ENCODE measurements around the gene GRIN2A.

GRIN2A gene

DNA sequence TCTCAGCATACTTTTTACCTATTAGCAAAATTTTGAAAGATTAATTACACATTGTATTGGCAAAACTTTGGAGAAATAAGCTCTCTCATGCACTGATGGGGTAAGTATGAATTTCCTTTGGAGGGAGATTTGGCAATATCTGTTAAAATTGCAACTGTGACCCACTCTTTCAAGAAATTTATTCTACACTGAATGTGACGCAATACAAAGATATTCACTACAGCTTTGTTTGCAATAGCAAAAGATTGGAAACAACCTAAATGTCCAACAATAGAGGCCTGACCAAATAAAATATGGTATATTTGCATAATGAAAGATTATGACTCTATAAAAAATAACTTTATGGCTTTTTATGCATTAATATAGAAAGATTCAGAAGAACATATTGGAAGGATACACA is 363.5 kb downstream of the GRIN2A start:
- H3K4me3 ChIP-seq (ENCODE audit: low read length), result no peak overlapping the region

DNA sequence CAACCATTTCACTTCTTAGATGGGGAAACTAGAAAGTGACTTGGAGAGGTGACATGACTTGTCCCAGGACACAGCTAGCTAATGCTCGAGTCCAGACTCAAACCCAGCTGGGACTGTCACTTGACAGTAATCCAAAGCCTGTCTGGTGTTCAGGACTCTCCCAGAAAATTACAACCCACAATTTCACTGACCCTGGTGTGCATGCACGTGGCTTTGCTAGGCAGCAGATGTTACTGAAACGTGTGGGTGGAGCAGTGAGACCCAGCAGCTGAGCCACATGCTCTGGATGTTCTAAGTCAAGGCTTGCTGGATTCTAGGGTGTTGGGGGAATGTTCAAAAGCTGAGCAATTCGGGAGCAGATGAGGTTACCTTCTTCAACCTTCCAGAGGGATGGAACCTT is 364.6 kb downstream of the GRIN2A start:
- DNase-seq (ENCODE audit: low read depth, low spot score), result no peak
- H3K4me3 ChIP-seq (ENCODE audit: low read length), result no peak overlapping the region

More for the DNA sequence above, 363.5 kb downstream of the GRIN2A start:
- no peak for DNase-seq (ENCODE audit: low read depth, low spot score)

DNA sequence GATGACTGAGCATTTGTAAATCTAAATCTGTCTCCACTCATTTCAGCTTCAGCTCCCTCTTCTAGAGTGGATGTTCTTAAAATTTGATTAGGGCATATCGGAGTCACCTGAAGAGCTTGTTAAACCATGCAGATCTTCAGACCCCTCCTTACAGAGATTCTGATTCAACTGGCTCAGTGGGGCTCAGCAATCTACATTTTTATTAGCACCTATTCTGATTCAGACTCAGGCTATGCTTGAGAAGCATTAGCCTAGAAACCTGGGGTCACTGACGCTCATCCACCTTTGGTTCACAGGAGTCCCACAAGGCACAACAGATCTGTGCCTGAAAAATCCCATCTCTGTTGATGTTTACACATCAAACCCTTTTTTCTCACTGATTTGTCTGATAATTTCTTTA is 365.6 kb downstream of the GRIN2A start:
- no peak for DNase-seq (ENCODE audit: low read depth, low spot score)
- H3K4me3 ChIP-seq (ENCODE audit: low read length), result no peak overlapping the region

DNA sequence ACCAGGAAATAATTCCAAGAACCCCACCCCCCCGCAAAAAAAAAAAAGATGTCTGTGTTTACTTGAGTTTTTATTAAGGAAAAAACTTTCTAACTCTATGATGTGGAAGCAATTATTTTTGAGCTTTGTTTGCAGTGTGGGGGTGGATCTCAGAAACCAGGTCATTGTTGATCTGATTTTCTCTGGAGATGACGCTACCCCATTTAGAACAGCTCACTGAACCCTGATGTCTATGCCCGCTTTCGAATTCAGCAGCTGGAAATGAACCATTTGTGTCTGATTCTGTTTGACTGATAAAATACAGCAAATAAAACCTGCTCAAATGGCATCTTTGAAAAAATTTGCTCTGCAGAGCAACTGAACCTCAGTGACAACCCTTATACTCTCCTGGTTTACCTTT is 368.6 kb downstream of the GRIN2A start:
- H3K4me3 ChIP-seq (ENCODE audit: low read length), result no peak overlapping the region
- DNase-seq (ENCODE audit: low read depth, low spot score), result no peak

DNA sequence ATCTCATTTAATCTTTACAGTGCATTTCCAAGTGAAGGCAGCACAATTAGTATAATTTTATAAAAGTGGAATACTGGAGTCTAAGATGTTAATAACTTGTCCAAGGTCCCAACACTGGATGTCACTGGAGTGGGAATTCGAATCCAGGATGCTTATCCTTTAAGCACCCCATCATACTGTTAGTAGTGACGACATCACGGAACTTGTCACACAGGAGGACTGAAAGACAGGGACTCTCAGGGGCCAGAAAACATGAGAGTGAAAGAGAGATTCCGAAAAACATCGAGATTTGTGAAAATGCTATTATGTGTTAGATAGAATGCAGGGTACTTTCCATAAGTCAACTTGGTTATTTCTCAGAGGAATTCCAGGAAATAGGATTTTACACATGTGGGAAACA is 374.0 kb downstream of the GRIN2A start:
- DNase-seq (ENCODE audit: low read depth, low spot score), result no peak
- no peak overlapping the region for H3K4me3 ChIP-seq (ENCODE audit: low read length)

DNA sequence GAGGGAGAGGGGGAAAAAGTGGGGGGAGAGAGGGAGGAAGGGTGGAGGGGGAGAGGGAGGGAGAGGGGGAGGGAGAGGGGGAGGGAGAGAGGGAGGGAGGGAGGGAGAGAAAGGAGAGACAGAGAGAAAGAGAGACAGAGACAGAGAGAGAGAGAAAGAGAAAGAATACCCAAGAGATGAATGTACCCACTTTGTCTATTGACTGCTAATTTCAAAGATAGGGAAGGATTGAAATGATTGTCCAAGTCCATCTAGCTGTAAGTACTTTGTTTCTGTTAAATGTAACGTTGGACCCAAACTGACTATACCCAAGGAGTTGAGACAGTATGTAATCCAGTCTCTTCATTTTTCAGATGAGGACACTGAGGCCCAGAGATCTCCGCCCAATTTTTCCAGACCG is 374.9 kb downstream of the GRIN2A start:
- no peak overlapping the region for H3K4me3 ChIP-seq (ENCODE audit: low read length)
- no peak for DNase-seq (ENCODE audit: low read depth, low spot score)

DNA sequence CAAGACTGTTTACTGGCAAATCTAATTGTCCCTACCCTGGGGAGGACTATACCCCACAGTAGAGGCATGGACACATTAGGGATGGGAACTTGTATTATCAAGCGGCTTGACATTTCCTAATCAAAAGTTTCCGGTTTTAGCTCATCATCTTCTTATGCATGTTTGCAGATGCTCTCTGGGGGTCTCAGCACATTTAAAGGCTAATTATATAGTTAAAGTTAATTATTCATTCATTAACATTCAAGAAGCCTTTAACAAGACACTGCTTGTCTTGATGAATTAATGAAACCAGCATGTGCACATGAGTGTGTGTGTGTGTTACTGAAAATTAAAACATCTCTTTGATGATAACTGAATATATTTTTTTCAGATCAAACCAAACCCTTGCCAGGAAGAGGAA is 377.1 kb downstream of the GRIN2A start:
- no peak for DNase-seq (ENCODE audit: low read depth, low spot score)

DNA sequence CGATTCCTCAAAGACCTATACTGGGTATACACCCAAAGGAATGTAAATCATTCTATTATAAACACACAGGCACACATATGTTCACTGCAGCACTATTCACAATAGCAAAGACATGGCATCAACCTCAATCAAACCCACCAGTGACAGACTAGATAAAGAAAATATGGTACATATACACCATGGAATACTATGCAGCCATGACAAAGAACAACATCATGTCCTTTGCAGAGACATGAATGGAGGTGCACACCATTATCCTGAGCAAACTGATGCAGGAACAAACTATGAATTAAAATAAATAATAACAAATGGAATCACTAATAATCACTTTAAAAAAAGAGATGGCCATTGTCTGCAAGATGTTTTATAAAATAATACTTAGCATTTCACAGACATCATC is 380.1 kb downstream of the GRIN2A start:
- DNase-seq (ENCODE audit: low read depth, low spot score), result no peak
- no peak overlapping the region for H3K4me3 ChIP-seq (ENCODE audit: low read length)

More for the DNA sequence above, 377.1 kb downstream of the GRIN2A start:
- no peak overlapping the region for H3K4me3 ChIP-seq (ENCODE audit: low read length)

DNA sequence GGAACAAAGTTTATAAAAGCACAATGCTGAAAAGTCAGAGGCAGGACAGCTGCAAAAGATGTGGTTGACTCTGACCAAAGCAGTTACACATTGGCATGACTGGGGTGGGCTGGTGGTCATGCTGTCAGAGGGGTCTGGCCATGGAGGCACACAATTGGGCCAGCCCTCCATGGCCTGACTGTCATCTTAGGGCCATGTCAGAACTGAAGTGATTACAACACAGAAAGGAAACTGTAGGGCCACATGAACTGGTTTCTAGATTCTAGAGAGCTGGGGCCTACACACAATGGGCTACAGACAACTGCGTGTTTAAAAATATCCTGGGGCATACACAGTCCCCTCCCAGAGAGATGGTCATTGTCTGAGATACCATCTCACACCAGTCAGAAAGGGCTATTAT is 380.6 kb downstream of the GRIN2A start:
- no peak overlapping the region for H3K4me3 ChIP-seq (ENCODE audit: low read length)
- no peak for DNase-seq (ENCODE audit: low read depth, low spot score)

DNA sequence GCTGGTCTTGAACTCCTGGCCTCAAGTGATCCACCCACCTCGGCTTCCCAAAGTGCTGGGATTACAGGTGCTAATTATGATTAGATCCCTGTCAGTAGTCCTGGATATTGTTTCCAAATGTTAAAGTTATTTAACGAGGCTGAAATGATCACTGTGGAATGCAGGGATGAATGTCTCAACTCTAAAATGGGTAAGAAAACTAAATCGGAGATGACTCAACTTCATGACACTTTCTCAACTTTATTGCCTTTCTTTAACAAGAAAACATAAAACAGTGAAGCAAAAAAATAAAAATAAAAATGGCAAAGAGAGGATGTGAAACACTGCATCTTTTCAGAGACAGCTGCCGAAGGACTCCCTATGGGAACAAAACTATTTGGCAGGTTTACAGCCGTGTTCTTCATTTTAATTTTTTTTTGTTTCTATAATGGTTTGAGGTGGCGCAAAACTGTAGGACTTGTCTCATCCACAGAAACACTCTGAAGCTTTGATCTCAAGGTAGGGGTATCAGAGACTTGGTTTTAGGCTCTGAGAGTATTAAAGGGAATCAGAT is 382.0 kb downstream of the GRIN2A start:
- no peak for DNase-seq (ENCODE audit: low read depth, low spot score)
- H3K4me3 ChIP-seq (ENCODE audit: low read length), result no peak overlapping the region

DNA sequence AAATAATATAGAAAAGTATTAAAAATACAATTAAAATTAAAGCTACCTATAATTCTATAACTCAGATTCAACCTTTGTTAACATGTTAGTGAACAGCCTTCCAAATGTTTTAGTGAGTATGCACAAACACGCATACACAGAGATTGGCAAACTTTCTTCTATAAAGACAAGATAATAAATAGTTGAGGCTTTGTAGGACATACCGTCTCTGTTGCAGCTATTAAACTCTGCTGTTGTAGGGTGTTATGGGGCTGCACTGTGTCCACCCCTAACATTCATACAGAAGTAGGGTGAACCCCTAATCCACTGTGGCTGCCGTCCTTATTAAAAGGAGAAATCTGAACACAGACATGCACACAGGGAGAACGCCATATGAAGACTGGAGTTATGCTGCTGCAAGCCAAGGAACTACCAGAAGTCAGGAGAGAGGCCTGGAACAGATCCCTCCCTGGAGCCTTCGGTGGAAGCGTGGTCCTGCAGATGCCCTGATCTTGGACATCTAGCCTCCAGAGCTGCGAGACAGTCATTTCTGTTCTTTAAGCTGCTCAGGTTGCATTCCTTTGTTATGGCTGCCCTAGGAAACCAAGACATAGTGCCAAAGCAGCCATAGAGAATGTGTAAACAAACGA is 383.2 kb downstream of the GRIN2A start:
- no peak for DNase-seq (ENCODE audit: low read depth, low spot score)
- no peak overlapping the region for H3K4me3 ChIP-seq (ENCODE audit: low read length)

DNA sequence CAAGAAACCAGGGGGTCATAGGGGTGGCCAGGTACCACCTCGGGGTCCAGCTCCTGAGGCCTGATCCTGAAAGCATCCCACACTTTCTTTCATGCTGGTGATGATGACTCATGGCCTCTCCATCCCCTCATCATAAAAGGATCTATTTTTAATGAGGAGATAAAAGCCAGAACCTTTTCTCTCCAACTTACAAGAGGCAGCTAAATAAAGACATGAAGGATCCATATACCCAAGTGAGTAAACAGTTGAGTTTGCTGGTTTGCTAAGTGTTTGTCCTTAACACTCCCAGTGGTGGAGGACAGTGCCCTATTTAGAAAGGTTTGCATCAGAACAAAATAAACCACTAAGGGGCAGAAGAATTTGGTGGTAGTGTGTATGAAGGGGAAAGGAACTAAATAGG is 383.8 kb downstream of the GRIN2A start:
- no peak overlapping the region for H3K4me3 ChIP-seq (ENCODE audit: low read length)
- no peak for DNase-seq (ENCODE audit: low read depth, low spot score)

DNA sequence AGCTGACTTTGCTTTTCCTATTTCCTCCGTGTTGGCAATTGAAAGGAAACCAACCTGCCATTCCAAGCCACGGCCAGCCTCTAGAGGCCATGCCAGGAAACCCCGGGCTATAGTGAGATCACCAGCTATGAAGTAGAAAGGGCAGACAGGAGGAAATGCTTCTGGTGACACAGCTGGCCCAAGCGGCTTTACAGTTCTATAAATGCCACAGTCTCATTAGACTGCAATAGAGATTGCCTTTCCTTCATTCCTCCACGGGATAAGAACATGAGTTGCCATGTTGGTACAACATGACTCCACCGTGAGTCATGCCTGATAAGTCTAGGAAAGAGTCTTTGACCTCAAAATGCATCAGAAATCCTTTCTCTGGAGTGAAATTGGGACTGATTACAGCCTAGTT is 384.9 kb downstream of the GRIN2A start:
- DNase-seq (ENCODE audit: low read depth, low spot score), result no peak
- H3K4me3 ChIP-seq (ENCODE audit: low read length), result no peak overlapping the region

DNA sequence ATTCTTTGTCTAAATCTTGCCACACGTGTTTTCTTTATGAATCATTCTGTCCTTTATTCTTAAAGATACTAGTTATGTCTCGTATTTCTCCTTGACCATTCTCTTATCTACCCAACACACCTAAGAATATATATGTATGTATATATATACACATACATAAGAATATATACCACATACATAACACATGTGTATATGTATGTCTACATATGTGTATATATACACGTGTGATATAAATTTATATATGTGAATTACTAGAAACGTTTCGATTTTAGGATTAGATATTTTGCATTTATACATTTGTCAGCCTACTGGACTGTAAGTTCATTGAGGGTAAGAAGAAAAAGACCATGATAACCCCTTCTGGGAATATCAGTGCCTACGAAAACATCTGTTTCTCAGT is 388.6 kb downstream of the GRIN2A start:
- DNase-seq (ENCODE audit: low read depth, low spot score), result no peak
- no peak overlapping the region for H3K4me3 ChIP-seq (ENCODE audit: low read length)

DNA sequence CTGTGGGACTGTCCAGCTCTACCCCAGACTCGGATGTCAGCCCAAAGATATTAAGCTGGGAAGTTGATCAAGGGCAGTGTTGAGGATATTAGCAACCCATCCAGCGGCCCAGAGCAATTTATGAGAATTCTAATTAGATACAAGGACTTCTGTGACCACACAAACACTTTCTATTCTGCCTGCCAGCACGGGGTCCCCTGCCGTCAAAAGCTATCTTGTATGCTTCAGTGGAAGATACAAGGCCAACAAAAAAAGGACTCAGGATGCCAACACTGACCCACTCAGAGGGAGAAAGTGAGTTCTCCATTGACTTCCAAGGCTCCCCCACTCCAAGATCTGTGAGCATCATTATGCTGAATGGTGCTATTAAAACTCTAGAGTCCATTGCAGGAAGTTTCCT is 390.7 kb downstream of the GRIN2A start:
- DNase-seq (ENCODE audit: low read depth, low spot score), result no peak
- no peak overlapping the region for H3K4me3 ChIP-seq (ENCODE audit: low read length)

DNA sequence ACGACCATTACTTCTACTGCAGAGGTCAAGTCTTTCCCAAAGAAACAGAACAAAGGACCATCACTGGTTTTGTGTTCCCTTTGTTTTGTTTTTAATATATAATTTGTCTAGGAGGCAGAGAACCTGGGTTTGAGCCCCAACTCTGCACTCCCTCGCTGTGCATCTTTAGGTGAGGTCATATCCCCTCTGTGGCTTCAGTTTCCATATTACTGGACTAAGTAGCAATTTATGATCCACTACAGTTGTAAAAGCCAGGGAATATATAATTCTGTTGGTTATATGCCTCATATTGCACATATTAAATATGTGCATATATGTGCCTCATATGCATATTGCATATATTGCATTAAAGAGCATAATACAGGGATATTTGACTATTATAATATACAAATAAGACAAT is 392.0 kb downstream of the GRIN2A start:
- no peak overlapping the region for H3K4me3 ChIP-seq (ENCODE audit: low read length)
- DNase-seq (ENCODE audit: low read depth, low spot score), result no peak

DNA sequence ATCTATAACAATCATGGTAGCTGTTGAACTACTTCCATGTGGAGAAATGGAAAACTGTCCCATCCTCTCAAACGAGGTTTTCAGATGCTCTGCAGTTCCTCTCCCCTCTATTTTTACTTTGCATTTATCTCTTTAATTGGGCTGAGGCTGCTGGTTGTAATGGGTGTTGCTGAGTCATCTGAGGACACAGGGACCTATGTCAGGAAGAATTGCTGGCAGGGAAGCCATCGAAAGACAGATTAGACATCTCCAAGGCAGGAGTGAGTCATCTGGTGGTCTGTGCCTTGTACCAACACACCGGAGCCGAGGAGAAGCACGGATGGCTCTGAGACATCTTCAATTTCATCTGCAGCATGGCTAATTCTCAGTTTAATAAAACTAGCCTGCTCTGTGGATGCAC is 394.5 kb downstream of the GRIN2A start:
- DNase-seq (ENCODE audit: low read depth, low spot score), result no peak
- H3K4me3 ChIP-seq (ENCODE audit: low read length), result no peak overlapping the region

DNA sequence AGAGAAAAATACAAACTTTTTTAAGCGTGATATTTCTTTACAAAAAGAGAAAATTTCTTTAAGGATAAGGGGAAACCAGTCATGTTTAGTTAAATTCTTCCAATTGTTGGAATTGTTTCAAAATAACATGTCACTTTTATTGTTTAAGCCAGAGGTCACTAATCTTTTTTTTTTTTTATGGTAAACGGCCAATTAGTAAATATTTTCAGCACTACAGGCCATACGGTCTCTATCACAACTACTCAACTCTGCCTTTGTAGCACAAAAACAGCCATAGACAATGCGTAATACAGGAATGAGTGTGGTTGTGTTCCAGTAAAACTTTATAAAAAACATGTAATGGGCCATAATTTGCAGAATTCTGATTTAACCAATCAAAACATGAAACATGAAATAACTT is 401.4 kb downstream of the GRIN2A start:
- DNase-seq (ENCODE audit: low read depth, low spot score), result no peak
- no peak overlapping the region for H3K4me3 ChIP-seq (ENCODE audit: low read length)

DNA sequence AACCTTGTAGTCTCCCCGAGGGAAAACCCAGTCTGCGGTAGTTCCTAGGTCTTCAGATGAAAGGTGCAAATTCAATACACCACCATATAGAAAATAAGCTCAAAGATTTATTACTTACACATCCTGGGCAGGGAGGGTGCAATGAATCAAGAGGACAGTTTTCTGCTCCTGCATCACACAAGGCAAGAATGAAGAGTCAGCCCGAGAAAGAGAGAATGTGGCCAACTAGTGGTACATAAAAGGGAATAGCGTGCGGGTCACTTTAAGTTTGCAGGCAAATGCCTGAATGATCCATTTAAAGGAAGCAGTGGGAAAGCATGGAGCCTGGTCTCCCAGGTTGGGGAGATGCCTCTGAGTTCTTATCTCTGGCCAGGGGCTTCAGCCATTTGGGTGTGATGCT is 403.4 kb downstream of the GRIN2A start:
- DNase-seq (ENCODE audit: low read depth, low spot score), result no peak
- H3K4me3 ChIP-seq (ENCODE audit: low read length), result no peak overlapping the region

DNA sequence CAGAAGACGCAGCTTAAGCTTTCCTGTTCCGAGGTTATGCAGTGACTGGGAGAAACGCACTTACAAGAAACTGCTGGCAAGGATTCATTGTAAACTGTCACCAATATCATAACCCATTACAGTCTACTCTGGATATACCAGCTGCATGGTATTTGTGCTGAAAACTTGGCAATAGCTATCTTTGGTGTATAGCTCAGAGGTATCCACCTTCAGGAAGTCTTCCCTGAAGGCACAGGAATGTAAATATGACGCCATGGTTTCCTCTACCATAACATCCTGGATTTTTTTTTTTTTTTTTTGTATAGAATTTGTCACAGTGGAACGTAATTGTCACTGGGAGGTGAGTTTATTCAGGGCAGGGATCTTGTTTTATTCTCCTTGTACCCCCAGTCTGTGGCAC is 406.2 kb downstream of the GRIN2A start:
- no peak for DNase-seq (ENCODE audit: low read depth, low spot score)
- no peak overlapping the region for H3K4me3 ChIP-seq (ENCODE audit: low read length)

DNA sequence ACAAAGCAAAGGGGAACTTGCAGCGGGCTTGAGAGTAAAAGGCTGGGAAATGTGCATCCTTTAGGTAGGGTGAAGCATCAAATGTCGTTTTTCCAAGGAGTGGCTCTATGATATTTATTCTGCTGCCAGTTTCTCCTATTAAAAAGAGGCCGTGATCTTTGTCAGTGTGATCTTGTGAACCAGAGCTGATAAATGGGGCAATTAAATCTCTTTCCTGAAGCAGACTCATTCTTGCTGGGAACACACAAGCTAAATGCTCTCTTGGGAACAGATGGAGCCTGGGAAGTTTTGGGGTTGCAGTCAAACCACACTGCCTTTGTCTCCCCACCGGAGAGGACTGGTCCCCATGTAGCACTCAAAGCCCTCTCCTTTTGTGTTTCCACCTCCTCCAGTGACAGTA is 408.9 kb downstream of the GRIN2A start:
- no peak overlapping the region for H3K4me3 ChIP-seq (ENCODE audit: low read length)
- no peak for DNase-seq (ENCODE audit: low read depth, low spot score)
